ENCODE results near the gene ATP8B1. TPM values are rescaled to one million over a fixed set of nuclear protein-coding genes. Genes with fewer than 3 reads are reported as not detected.

Gene ATP8B1
- total RNA-seq, 1 donor from 2014 or later = 7.8 TPM

- no peak for DNase-seq (ENCODE audit: low spot score)
Observed at GRCh38 chr18:57819671-57820460, 16.8 kb upstream of the ATP8B1 start.

- no peak for DNase-seq (ENCODE audit: low spot score)
Observed at GRCh38 chr18:57819119-57819518, 16.0 kb upstream of the ATP8B1 start.

- DNase-seq (ENCODE audit: low spot score) = no peak
Observed at GRCh38 chr18:57816208-57816954, 13.3 kb upstream of the ATP8B1 start.

GRCh38 chr18:57814555-57814954, 11.4 kb upstream of the ATP8B1 start:
- no peak for DNase-seq (ENCODE audit: low spot score)

GRCh38 chr18:57813245-57813644, 10.1 kb upstream of the ATP8B1 start:
- no peak for DNase-seq (ENCODE audit: low spot score)

GRCh38 chr18:57812126-57812477, 9.0 kb upstream of the ATP8B1 start:
- DNase-seq (ENCODE audit: low spot score) = no peak

- DNase-seq (ENCODE audit: low spot score) = no peak
Observed at GRCh38 chr18:57811477-57812125, 8.5 kb upstream of the ATP8B1 start.

- DNase-seq (ENCODE audit: low spot score) = no peak
Observed at GRCh38 chr18:57809190-57809589, 6.1 kb upstream of the ATP8B1 start.

- DNase-seq (ENCODE audit: low spot score) = no peak
Observed at GRCh38 chr18:57807336-57808117, 4.4 kb upstream of the ATP8B1 start.

- no peak for DNase-seq (ENCODE audit: low spot score)
Observed at GRCh38 chr18:57806978-57807285, 3.8 kb upstream of the ATP8B1 start.

GRCh38 chr18:57806201-57806977, 3.3 kb upstream of the ATP8B1 start:
- no peak for DNase-seq (ENCODE audit: low spot score)

GRCh38 chr18:57805117-57805516, 2.0 kb upstream of the ATP8B1 start:
- no peak for DNase-seq (ENCODE audit: low spot score)

- DNase-seq (ENCODE audit: low spot score) = no peak
Observed at GRCh38 chr18:57804557-57804956, 1.4 kb upstream of the ATP8B1 start.

GRCh38 chr18:57802213-57803102, 657 bp downstream of the ATP8B1 start:
- no peak for DNase-seq (ENCODE audit: low spot score)

- DNase-seq (ENCODE audit: low spot score) = no peak
Observed at GRCh38 chr18:57801761-57802212, 1.3 kb downstream of the ATP8B1 start.

- DNase-seq (ENCODE audit: low spot score) = no peak
Observed at GRCh38 chr18:57801325-57801724, 1.8 kb downstream of the ATP8B1 start.

GRCh38 chr18:57798713-57799373, 4.3 kb downstream of the ATP8B1 start:
- no peak for DNase-seq (ENCODE audit: low spot score)

- DNase-seq (ENCODE audit: low spot score) = no peak
Observed at GRCh38 chr18:57797209-57797651, 5.9 kb downstream of the ATP8B1 start.
